H1 (cell line): ENCODE data around the gene CNIH3. TPM values are rescaled to one million over a fixed set of nuclear protein-coding genes. Genes with fewer than 3 reads are reported as not detected.

Experiments used
- BRCA1 ChIP-seq: IDR thresholded peaks from 2 replicates; pipeline ENCODE4 v1.6.1; 2012; ENCODE audit warnings: low read depth, low read length, improper control_type of control experiment
- CBX5 ChIP-seq: fragments of 300-800, 300-1000 bp; sonication (generic); IDR thresholded peaks from 2 replicates; pipeline ENCODE4 v1.7.1; 2016; ENCODE audit warnings: antibody characterized with exemption, low read length, low read depth
- CHD7 ChIP-seq: fragments of 300-600 bp; sonication (generic); IDR thresholded peaks from 2 replicates; pipeline ENCODE4 v1.7.1; 2012; ENCODE audit warnings: low read length, moderate library complexity, mild to moderate bottlenecking, inconsistent platforms; ENCODE audit not compliant: insufficient replicate concordance
- CTBP2 ChIP-seq: IDR thresholded peaks from 2 replicates; pipeline ENCODE4 v1.7.0; 2011; ENCODE audit warnings: borderline replicate concordance, mild to moderate bottlenecking, moderate library complexity, mixed read lengths, low read length; ENCODE audit not compliant: insufficient read depth, insufficient read length
- SAP30 ChIP-seq: fragments of 300-600 bp; sonication (generic); IDR thresholded peaks from 2 replicates; pipeline ENCODE4 v1.7.1; 2012; ENCODE audit warnings: low read length, moderate library complexity, mild to moderate bottlenecking, inconsistent platforms; ENCODE audit not compliant: insufficient read depth, insufficient replicate concordance
- SP2 ChIP-seq: IDR thresholded peaks from 2 replicates; pipeline ENCODE4 v1.6.1; 2012; ENCODE audit warnings: mild to moderate bottlenecking, low read length, inconsistent platforms
- polyA plus RNA-seq, 7 experiments: library from polyadenylated mRNA; depleted of rRNA in 3 of 7; stranded (reverse) in 5 of 7; unstranded in 2 of 7; fragments of >200 nt in 5 of 7; fragments of 200-250 nt in 2 of 7; gene quantifications; 1 replicate in 5 of 7; 2 replicates in 1 of 7; 4 replicates in 1 of 7; pipeline versions ENCODE4 v1.2.1 to v1.2.3, GENCODE V29; 2011 to 2013; ENCODE audit warnings: missing spikeins in 2 of 7, mixed read lengths in 2 of 7
- total RNA-seq: library from RNA; stranded (reverse); fragmentation: NEBNext Ultra II Directional; extraction: Animal tissue kit (Norgen Biotek cat#: 25700); gene quantifications from 2 replicates; pipeline ENCODE4 v1.2.1, GENCODE V29; 2021

The CNIH3 gene
- total and polyA plus RNA-seq, 2 of the 8 experiments (the other 6 are each of a cell fraction or from before 2014, with no cell fraction given): 3.7 to 5.6 TPM

DNA sequence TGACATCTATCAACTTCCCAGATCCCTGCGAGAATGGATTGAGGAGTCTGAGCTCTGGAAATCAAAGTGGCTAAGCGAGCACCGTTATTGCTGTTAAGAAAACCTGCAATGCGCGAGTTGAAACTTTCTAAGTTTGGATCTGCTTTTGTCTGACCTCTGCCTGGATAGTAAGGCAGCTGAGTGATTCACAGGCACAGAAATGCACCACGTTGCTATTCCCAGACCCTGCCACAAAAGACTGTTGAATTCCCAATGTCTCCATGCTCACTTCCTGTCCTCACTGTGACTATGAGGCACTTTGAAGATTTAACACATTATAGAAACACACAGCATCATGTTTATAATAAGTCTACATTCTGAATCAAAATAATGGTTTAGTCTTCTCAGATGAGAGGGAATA lies 27.1 kb upstream of the CNIH3 start (continued):
- TF ChIP-seq CHD7: no peak
- TF ChIP-seq SAP30: no peak
- no peak for TF ChIP-seq CTBP2
- TF ChIP-seq SP2: no peak
- TF ChIP-seq BRCA1: no peak
- no peak for TF ChIP-seq CBX5
